ENCODE data around the gene GALNTL6. TPM values are rescaled to one million over a fixed set of nuclear protein-coding genes. Genes with fewer than 3 reads are reported as not detected.

Gene GALNTL6
- total RNA-seq (ENCODE audit: low replicate concordance), result 0.71 and 1.7 TPM in 2 replicates
- long read RNA-seq, partial matches to known transcripts, result 0 of 5 reads
- long read RNA-seq, other reads (novel, unspliced or antisense), result 0 of 5 reads

DNA sequence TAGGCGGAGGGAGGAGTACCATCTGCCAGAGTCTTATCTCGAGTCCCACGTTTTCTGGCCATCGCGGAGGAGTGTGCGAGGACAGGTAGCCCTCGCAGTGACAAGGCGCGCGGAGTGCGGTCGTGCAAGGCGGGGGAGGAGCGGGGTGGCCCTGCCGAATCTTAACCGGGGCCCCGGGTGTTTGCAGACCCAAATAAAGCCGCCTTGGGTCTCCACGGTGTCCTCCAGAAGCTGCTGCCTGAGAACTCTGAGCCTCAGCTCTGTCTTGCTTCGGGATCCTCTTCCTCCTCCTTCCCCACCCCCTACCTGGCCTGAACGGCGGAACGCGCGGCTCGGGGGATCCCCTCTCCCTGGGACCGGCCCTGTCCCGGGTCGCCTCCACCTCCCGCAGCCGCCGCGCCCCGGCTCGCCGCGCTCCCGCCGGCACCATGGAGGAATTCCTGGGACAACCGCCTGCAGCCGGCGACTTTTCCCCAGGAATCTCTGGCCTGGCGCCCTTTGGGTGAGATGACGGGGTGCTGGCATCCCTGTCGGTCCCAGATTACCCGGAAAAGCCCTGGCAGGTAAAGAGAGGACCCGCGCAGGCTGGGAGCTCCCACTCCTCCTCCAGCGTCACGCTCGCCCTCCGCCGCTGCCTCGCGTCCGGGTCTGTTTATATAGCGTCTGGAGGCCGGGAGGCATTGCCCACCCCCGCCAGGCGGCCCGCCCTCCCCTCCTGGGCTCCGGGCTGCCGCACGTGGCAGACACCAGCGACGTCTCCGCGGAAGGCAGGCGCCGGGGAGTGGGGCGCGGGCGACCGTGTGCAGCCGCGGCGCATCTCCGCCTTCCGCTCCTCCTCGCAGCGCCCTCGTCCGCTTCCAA lies at the start of gene GALNTL6:
Gene GALNTL6, plus strand, starts transcription at position 740 of the 861 bp plus-strand sequence.
- H3K36me3 Mint-ChIP-seq, result no peaks in the 10 kb centered on the region
- peak; percentile 68 for DNase-seq (ENCODE audit: extremely low spot score, unreplicated experiment)
- peak within 1 kb of the TSS; percentile 50 for H3K27ac Mint-ChIP-seq
- H3K27me3 Mint-ChIP-seq, result peaks cover 50% of the 10 kb centered on the region
- TF ChIP-seq, protein P1, sequence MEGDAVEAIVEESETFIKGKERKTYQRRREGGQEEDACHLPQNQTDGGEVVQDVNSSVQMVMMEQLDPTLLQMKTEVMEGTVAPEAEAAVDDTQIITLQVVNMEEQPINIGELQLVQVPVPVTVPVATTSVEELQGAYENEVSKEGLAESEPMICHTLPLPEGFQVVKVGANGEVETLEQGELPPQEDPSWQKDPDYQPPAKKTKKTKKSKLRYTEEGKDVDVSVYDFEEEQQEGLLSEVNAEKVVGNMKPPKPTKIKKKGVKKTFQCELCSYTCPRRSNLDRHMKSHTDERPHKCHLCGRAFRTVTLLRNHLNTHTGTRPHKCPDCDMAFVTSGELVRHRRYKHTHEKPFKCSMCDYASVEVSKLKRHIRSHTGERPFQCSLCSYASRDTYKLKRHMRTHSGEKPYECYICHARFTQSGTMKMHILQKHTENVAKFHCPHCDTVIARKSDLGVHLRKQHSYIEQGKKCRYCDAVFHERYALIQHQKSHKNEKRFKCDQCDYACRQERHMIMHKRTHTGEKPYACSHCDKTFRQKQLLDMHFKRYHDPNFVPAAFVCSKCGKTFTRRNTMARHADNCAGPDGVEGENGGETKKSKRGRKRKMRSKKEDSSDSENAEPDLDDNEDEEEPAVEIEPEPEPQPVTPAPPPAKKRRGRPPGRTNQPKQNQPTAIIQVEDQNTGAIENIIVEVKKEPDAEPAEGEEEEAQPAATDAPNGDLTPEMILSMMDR (conservative IDR thresholded peaks at IDR 0.05), result no peak
- no peaks in the 10 kb centered on the region for H3K9me3 Mint-ChIP-seq
- no peaks in the 10 kb centered on the region for H3K4me1 Mint-ChIP-seq (ENCODE audit: unreplicated experiment)
- peak within 1 kb of the TSS; percentile 95 for H3K4me3 Mint-ChIP-seq

DNA sequence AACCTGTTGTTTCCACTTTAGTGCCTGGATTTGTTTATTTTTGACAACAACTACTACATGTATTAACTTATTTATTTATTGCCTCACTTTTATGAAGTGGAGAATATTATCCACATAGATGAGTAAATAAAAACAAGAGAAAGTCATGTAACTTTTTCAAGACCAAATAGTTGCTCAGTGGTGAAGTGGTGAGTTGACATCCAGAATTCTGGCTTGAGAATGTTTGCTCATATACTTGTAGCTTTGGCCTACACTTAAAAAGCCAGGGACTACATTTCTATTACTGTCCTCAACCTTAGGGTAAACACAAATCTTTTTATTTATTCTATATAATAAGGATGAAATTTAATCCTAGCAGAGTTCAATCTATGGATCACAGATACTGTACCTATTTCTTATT lies 47.7 kb upstream of the GALNTL6 start:
- Mint-ChIP-seq H3K27me3 (no peaks in the 10 kb centered on the region), H3K4me3 (no peak overlapping the region), H3K27ac (no peak overlapping the region)

DNA sequence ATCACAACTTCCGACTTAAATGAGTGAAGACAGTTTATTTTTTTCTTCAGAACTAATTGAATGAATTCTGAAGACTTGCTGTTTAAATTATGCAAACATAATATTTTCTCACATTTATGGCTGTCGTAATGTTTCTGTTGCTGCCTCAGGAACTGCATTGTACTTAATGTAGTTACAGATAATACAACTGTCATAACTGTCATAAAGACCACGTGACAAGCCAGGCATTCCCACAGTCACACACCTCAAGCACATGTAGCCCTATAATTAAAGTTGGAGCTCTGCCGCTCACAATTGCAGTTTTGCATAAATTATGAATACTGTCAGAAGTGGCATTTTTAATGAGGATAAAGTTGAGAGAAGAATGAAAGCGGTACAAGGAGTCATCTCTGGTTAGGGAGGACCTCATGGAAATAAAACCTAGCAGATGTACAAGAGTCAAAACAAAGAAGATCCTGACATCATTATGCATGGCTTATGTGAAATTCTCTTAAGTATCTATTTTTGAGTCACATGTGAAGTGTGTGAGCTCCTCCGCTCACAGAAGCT lies 38.5 kb upstream of the GALNTL6 start:
- Mint-ChIP-seq H3K27ac (no peak overlapping the region), H3K36me3 (no peaks in the 10 kb centered on the region), H3K4me3 (no peak overlapping the region), H3K27me3 (no peaks in the 10 kb centered on the region), H3K9me3 (no peaks in the 10 kb centered on the region), H3K4me1 (ENCODE audit: unreplicated experiment) (no peaks in the 10 kb centered on the region)
- TF ChIP-seq, protein P1 (conservative IDR thresholded peaks at IDR 0.05), result no peak
- no peak for DNase-seq (ENCODE audit: extremely low spot score, unreplicated experiment)

More for the DNA sequence above, 47.7 kb upstream of the GALNTL6 start:
- H3K4me1 Mint-ChIP-seq (ENCODE audit: unreplicated experiment), result no peaks in the 10 kb centered on the region
- H3K36me3 Mint-ChIP-seq, result no peaks in the 10 kb centered on the region
- DNase-seq (ENCODE audit: extremely low spot score, unreplicated experiment), result no peak
- TF ChIP-seq, protein P1 (conservative IDR thresholded peaks at IDR 0.05), result no peak
- no peaks in the 10 kb centered on the region for H3K9me3 Mint-ChIP-seq

DNA sequence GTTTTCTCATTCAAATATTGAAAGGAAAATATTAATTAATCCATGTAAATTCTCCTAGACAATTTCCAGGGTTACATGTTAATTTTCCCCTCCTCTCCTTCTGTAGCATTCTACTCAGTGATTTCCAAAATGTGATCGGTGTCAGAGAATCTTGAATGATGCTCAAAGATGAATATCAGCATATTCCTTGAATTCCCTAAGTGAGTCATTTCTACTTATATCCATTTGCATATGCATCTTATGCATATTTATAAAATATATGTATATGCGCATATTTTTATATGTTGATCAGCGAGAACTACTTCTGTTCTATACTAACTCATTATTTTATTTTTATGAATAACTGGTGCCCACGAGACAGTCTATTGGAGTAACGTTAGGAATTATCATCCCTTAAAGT lies 33.9 kb upstream of the GALNTL6 start:
- Mint-ChIP-seq H3K36me3 (no peaks in the 10 kb centered on the region), H3K4me3 (no peak overlapping the region), H3K27ac (no peak overlapping the region), H3K27me3 (no peaks in the 10 kb centered on the region), H3K9me3 (peaks cover 9% of the 10 kb centered on the region), H3K4me1 (ENCODE audit: unreplicated experiment) (no peaks in the 10 kb centered on the region)
- no peak for DNase-seq (ENCODE audit: extremely low spot score, unreplicated experiment)
- TF ChIP-seq, protein P1 (conservative IDR thresholded peaks at IDR 0.05), result no peak

DNA sequence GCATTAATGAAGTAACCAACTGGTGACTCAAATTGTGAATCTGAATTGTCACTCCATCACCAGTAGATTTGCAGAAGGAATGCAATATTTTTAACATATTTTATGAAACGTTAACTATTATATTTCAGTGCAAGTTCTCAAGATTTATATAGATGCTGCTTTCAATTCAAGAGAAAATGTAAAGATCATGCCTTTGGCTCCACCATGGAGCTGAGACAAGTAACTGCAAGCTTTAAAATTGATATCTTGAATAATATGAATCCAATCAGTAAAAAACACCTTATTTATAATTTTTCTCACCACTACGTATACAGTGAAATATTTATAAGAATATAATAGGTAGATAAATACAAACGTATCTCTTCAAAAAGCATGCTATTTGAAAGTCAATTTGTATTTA lies 27.8 kb upstream of the GALNTL6 start:
- Mint-ChIP-seq H3K9me3 (peaks cover 9% of the 10 kb centered on the region), H3K4me3 (no peak overlapping the region), H3K4me1 (ENCODE audit: unreplicated experiment) (no peaks in the 10 kb centered on the region), H3K27ac (no peak overlapping the region), H3K27me3 (no peaks in the 10 kb centered on the region), H3K36me3 (no peaks in the 10 kb centered on the region)
- TF ChIP-seq, protein P1 (conservative IDR thresholded peaks at IDR 0.05), result peak; percentile 44
- no peak for DNase-seq (ENCODE audit: extremely low spot score, unreplicated experiment)
